Umbilical cord (tissue), 2 donors: ENCODE measurements around the gene POLR1F. TPM values are rescaled to one million over a fixed set of nuclear protein-coding genes. Genes with fewer than 3 reads are reported as not detected.
A peak's percentile ranks its signal among the peaks of the same experiment; 100 is the strongest.
"Not testable (repeated sequence)": the region's sequence is repeated elsewhere in the genome, so short reads cannot be mapped to it uniquely, and the experiment has no call there.

Experiments used
- DNase-seq: peaks from one replicate; pipeline ENCODE4 v3.0.0-alpha.2; 2015; ENCODE audit warnings: low spot score
- total RNA-seq: library from RNA; depleted of rRNA; stranded (reverse); fragments of >200 nt; gene quantifications from one replicate; pipeline ENCODE4 v1.2.3, GENCODE V29; 2014; ENCODE audit warnings: low replicate concordance; ENCODE audit not compliant: insufficient read depth

The POLR1F gene
- 20.2 TPM for total RNA-seq

GRCh38 chr7:19708397-19709248 lies at the start of gene POLR1F:
Gene POLR1F, minus strand, starts transcription at chr7:19709037. Its CDS starts 21 bp downstream, at chr7:19709016.
- DNase-seq, result peak; percentile 98

GRCh38 chr7:19754521-19755116 lies 45.8 kb upstream of the POLR1F start:
- DNase-seq, result no peak

GRCh38 chr7:19752020-19752419 lies 43.2 kb upstream of the POLR1F start:
- peak; percentile 77 for DNase-seq

- DNase-seq, result no peak
Measured at GRCh38 chr7:19749658-19750057, 40.8 kb upstream of the POLR1F start.

GRCh38 chr7:19747740-19748339 lies 39.0 kb upstream of the POLR1F start:
- peak; percentile 65 for DNase-seq

GRCh38 chr7:19744075-19744474 lies 35.2 kb upstream of the POLR1F start:
- no peak for DNase-seq

- peak; percentile 95 for DNase-seq
Measured at GRCh38 chr7:19728716-19729115, 19.9 kb upstream of the POLR1F start.

GRCh38 chr7:19725770-19726169 lies 16.9 kb upstream of the POLR1F start:
- no peak for DNase-seq

GRCh38 chr7:19715499-19715898 lies 6.7 kb upstream of the POLR1F start:
- DNase-seq, result no peak

GRCh38 chr7:19713676-19714075 lies 4.8 kb upstream of the POLR1F start:
- peak; percentile 71 for DNase-seq

GRCh38 chr7:19709249-19709578 lies 377 bp upstream of the POLR1F start:
- DNase-seq, result no peak

- DNase-seq, result no peak
Measured at GRCh38 chr7:19707240-19707639, 1.6 kb downstream of the POLR1F start.

- DNase-seq, result no peak
Measured at GRCh38 chr7:19705663-19706062, 3.2 kb downstream of the POLR1F start.

- DNase-seq, result no peak
Measured at GRCh38 chr7:19701471-19701870, 7.4 kb downstream of the POLR1F start.

- DNase-seq, result no peak
Measured at GRCh38 chr7:19700936-19701335, 7.9 kb downstream of the POLR1F start.

GRCh38 chr7:19698331-19698730 lies 10.5 kb downstream of the POLR1F start:
- no peak for DNase-seq

GRCh38 chr7:19696926-19697325 lies 11.9 kb downstream of the POLR1F start:
- DNase-seq, result no peak

- DNase-seq, result no peak
Measured at GRCh38 chr7:19692111-19692828, 16.6 kb downstream of the POLR1F start.

- DNase-seq, result no peak
Measured at GRCh38 chr7:19690736-19691135, 18.1 kb downstream of the POLR1F start.

- DNase-seq, result not testable (repeated sequence)
Measured at GRCh38 chr7:19689130-19689529, 19.7 kb downstream of the POLR1F start.

GRCh38 chr7:19681596-19681995 lies 27.2 kb downstream of the POLR1F start:
- no peak for DNase-seq

GRCh38 chr7:19677180-19677579 lies 31.7 kb downstream of the POLR1F start:
- DNase-seq, result peak; percentile 49
